ENCODE data around the gene METTL23.
"Not testable (repeated sequence)": the region's sequence is repeated elsewhere in the genome, so short reads cannot be mapped to it uniquely, and the experiment has no call there.

The METTL23 gene

GRCh38 chr17:76695059-76695831, 31.4 kb upstream of the METTL23 start:
- DNase-seq, result no peak

- no peak for DNase-seq
These were observed 29.6 kb upstream of the METTL23 start for GRCh38 chr17:76696763-76697701.

GRCh38 chr17:76697702-76698465, 28.8 kb upstream of the METTL23 start:
- DNase-seq, result peak; percentile 73

GRCh38 chr17:76698466-76698977, 28.1 kb upstream of the METTL23 start:
- not testable (repeated sequence) for DNase-seq

- DNase-seq, result no peak
These were observed 26.4 kb upstream of the METTL23 start for GRCh38 chr17:76700270-76700616.

GRCh38 chr17:76700617-76701470, 25.8 kb upstream of the METTL23 start:
- DNase-seq, result peak; percentile 82

GRCh38 chr17:76701471-76701967, 25.1 kb upstream of the METTL23 start:
- DNase-seq, result no peak

- no peak for DNase-seq
These were observed 24.6 kb upstream of the METTL23 start for GRCh38 chr17:76702076-76702475.

GRCh38 chr17:76702941-76703637, 23.6 kb upstream of the METTL23 start:
- DNase-seq, result no peak

- DNase-seq, result no peak
These were observed 21.8 kb upstream of the METTL23 start for GRCh38 chr17:76704805-76705204.

- DNase-seq, result no peak
These were observed 19.8 kb upstream of the METTL23 start for GRCh38 chr17:76706817-76707216.

GRCh38 chr17:76707985-76708807, 18.4 kb upstream of the METTL23 start:
- DNase-seq, result no peak

- peak; percentile 100 for DNase-seq
These were observed 17.3 kb upstream of the METTL23 start for GRCh38 chr17:76709077-76709950.

- not testable (repeated sequence) for DNase-seq
These were observed 16.4 kb upstream of the METTL23 start for GRCh38 chr17:76709951-76710862.

- DNase-seq, result peak; percentile 77
These were observed 15.6 kb upstream of the METTL23 start, which contains the start of gene MXRA7 for GRCh38 chr17:76710863-76711611. Gene MXRA7, minus strand, starts transcription at chr17:76710965. Its CDS starts 19 bp downstream, at chr17:76710946.

GRCh38 chr17:76712321-76712720, 14.3 kb upstream of the METTL23 start:
- DNase-seq, result not testable (repeated sequence)

- no peak for DNase-seq
These were observed 12.9 kb upstream of the METTL23 start for GRCh38 chr17:76713765-76714164.
